B cell (primary cell): ENCODE results near the gene TJP2. TPM values are rescaled to one million over a fixed set of nuclear protein-coding genes. Genes with fewer than 3 reads are reported as not detected.

ENCODE experiments used
- ATAC-seq: fragments of 200-7000 bp; cut with Tn5 transposase; one replicate; pipeline ENCODE4 v1.10.0; 2021; ENCODE audit warnings: low read depth, mild to moderate bottlenecking, moderate number of reproducible peaks, moderate library complexity
- CTCF ChIA-PET: fragments of 350-600 bp; sonication (Branson Sonifier 250); formaldehyde crosslinking; loops from one replicate; lab custom pipeline; 2021; ENCODE audit warnings: antibody characterized with exemption, inconsistent platforms; lab: Charles Lee
- POLR2A ChIA-PET: fragments of 350-600 bp; sonication (Branson Sonifier 250); formaldehyde crosslinking; loops from one replicate; lab custom pipeline; 2021; ENCODE audit warnings: antibody characterized with exemption; lab: Charles Lee
- DNase-seq: peaks from one replicate; pipeline ENCODE4 v3.0.0; 2013
- H2AFZ ChIP-seq: 2 replicates; pipeline ENCODE4 v1.6.1; 2012; ENCODE audit warnings: mild to moderate bottlenecking, low read depth, low read length; ENCODE audit not compliant: insufficient read depth, poor library complexity, severe bottlenecking
- H3K27ac ChIP-seq, 2 donors: 1 replicate in 1 of 2; 2 replicates in 1 of 2; pipeline ENCODE4 v1.5.1; 2012 to 2013; ENCODE audit warnings: low read length in 2 of 2, mild to moderate bottlenecking in 2 of 2, moderate library complexity in 1 of 2
- H3K27me3 ChIP-seq, 4 experiments: fragments of 200-600 bp in 1 of 4; sonication (generic) in 1 of 4; replicated peaks in 1 of 4; 1 replicate in 2 of 4; 2 replicates in 2 of 4; pipeline versions ENCODE4 v1.6.1 to v1.7.0; 2013 to 2016; ENCODE audit warnings: low read length in 3 of 4, mild to moderate bottlenecking in 2 of 4, mixed read lengths in 1 of 4, moderate library complexity in 1 of 4; ENCODE audit not compliant: insufficient read depth in 4 of 4, control insufficient read depth in 3 of 4; ENCODE audit errors: control extremely low read depth in 1 of 4
- H3K36me3 ChIP-seq, 2 experiments: replicated peaks in 1 of 2; 1 replicate in 1 of 2; 2 replicates in 1 of 2; pipeline versions ENCODE4 v1.6.1 to v1.7.1; 2013; ENCODE audit warnings: low read length in 1 of 2; ENCODE audit not compliant: insufficient read depth in 2 of 2, control insufficient read depth in 1 of 2; ENCODE audit errors: control extremely low read depth in 1 of 2, extremely low read depth in 1 of 2
- H3K4me1 ChIP-seq, 2 donors: fragments of 200-600 bp in 1 of 2; sonication (generic) in 1 of 2; 1 replicate in 1 of 2; 2 replicates in 1 of 2; pipeline versions ENCODE4 v1.5.1 to v1.6.1; 2013 to 2017; ENCODE audit warnings: low read length in 2 of 2; ENCODE audit not compliant: control insufficient read depth in 2 of 2, insufficient read depth in 2 of 2
- H3K4me2 ChIP-seq: replicated peaks from 2 replicates; pipeline ENCODE3; 2012; ENCODE audit warnings: mild to moderate bottlenecking, low read depth, low read length; ENCODE audit not compliant: poor library complexity, severe bottlenecking
- H3K4me3 ChIP-seq, 5 experiments: fragments of 200-600 bp in 1 of 5; sonication (generic) in 1 of 5; 1 replicate in 3 of 5; 2 replicates in 2 of 5; pipeline versions ENCODE4 v1.5.1 to v1.7.0; 2011 to 2016; ENCODE audit warnings: low read length in 4 of 5, mild to moderate bottlenecking in 4 of 5, low read depth in 2 of 5, control low read depth in 1 of 5, moderate library complexity in 1 of 5; ENCODE audit not compliant: insufficient read depth in 1 of 5; ENCODE audit errors: control extremely low read depth in 1 of 5, extremely low read depth in 1 of 5
- H3K79me2 ChIP-seq: fragments of 200-600 bp; sonication (generic); one replicate; pipeline ENCODE4 v1.6.0; 2016; ENCODE audit warnings: low read length; ENCODE audit not compliant: control insufficient read depth, insufficient read depth
- H3K9ac ChIP-seq: fragments of 200-600 bp; sonication (generic); 2 replicates; pipeline ENCODE4 v1.6.1; 2017; ENCODE audit warnings: mild to moderate bottlenecking, low read length, moderate library complexity
- H3K9me3 ChIP-seq, 3 donors: one replicate each; pipeline versions ENCODE4 v1.6.1 to v1.7.1; 2013; ENCODE audit warnings: low read length in 2 of 3; ENCODE audit not compliant: control insufficient read depth in 2 of 3, insufficient read depth in 1 of 3; ENCODE audit errors: control extremely low read depth in 1 of 3
- H4K20me1 ChIP-seq: 2 replicates; pipeline ENCODE4 v1.6.0; 2012; ENCODE audit warnings: mild to moderate bottlenecking, low read length; ENCODE audit not compliant: insufficient read depth, control insufficient read depth, poor library complexity, severe bottlenecking
- H3K27ac Mint-ChIP-seq: one replicate; pipeline ENCODE4 v1.8.0; 2021; ENCODE audit warnings: mixed read lengths
- H3K27me3 Mint-ChIP-seq: one replicate; pipeline ENCODE4 v1.8.0; 2021; ENCODE audit warnings: mixed read lengths
- H3K4me1 Mint-ChIP-seq: one replicate; pipeline ENCODE4 v1.8.0; 2021; ENCODE audit warnings: mixed read lengths
- H3K4me3 Mint-ChIP-seq: one replicate; pipeline ENCODE4 v1.8.0; 2021; ENCODE audit warnings: mixed read lengths
- H3K9me3 Mint-ChIP-seq: one replicate; pipeline ENCODE4 v1.8.0; 2022; ENCODE audit warnings: mixed read lengths; ENCODE audit not compliant: insufficient read depth
- CTCF ChIP-seq: fragments of 200-600 bp; IDR thresholded peaks from one replicate; pipeline ENCODE4 v1.8.0; 2022; ENCODE audit warnings: antibody characterized with exemption, mild to moderate bottlenecking
- EZH2 ChIP-seq: IDR thresholded peaks from 2 replicates; pipeline ENCODE4 v1.6.1; 2012; ENCODE audit warnings: borderline replicate concordance, low read depth, mild to moderate bottlenecking, moderate library complexity, low read length; ENCODE audit not compliant: insufficient read depth, poor library complexity, severe bottlenecking
- whole genome bisulfite sequencing: methylation state at CpG from one replicate; pipeline ENCODE4 v1.1.5; 2013; ENCODE audit warnings: missing lambda C conversion rate; ENCODE audit not compliant: insufficient coverage; 5-methylcytosine and 5-hydroxymethylcytosine counted together
- intact Hi-C: fragments of 100-400 bp; cut with micrococcal nuclease; formaldehyde crosslinking; loops from one replicate; pipeline ENCODE4 v1.10.0; 2022
- polyA plus RNA-seq: library from polyadenylated mRNA; depleted of rRNA; stranded (reverse); fragments of >200 nt; gene quantifications from 2 replicates; pipeline ENCODE4 v1.2.3, GENCODE V29; 2012
- total RNA-seq, 2 donors: library from RNA; stranded (reverse); fragments of 120-200 nt in 1 of 2; gene quantifications; 1 replicate in 1 of 2; 2 replicates in 1 of 2; pipeline versions ENCODE4 v1.2.3 to v1.2.4, GENCODE V29; 2013 to 2022

Gene TJP2
- total and polyA plus RNA-seq, 2 donors (not counting 1 experiment from before 2014, with no cell fraction given), result 1.2 to 2.3 TPM

- Mint-ChIP-seq H3K4me1 (no peaks in the 10 kb centered on the region), H3K9me3 (no peaks in the 10 kb centered on the region), H3K27me3 (no peaks in the 10 kb centered on the region), H3K4me3 (no peak overlapping the region), H3K27ac (no peak overlapping the region)
- intact Hi-C loops, result no loop called here
- H4K20me1 ChIP-seq, result no peaks in the 10 kb centered on the region
- no peaks in the 10 kb centered on the region for H3K79me2 ChIP-seq
- ChIA-PET POLR2A (no interaction called here), CTCF (no interaction called here)
- H3K4me1 ChIP-seq, result no peaks in the 10 kb centered on the region
- no peak overlapping the region for H3K4me3 ChIP-seq
- H3K36me3 ChIP-seq, result peaks cover 0 to 3% of the 10 kb centered on the region in 2 experiments
- H3K27ac ChIP-seq, result no peak overlapping the region
- no peaks in the 10 kb centered on the region for H3K27me3 ChIP-seq
- no peaks in the 10 kb centered on the region for H3K9me3 ChIP-seq
- H3K9ac ChIP-seq, result no peak overlapping the region
- TF ChIP-seq EZH2, result no peak
- no peak for TF ChIP-seq CTCF
- H2AFZ ChIP-seq, result no peak overlapping the region
- no peak overlapping the region for H3K4me2 ChIP-seq
- no peak for ATAC-seq
- WGBS, result 88% methylated on average over 1 of the region's 5 CpGs
- no peak for DNase-seq
Measured at GRCh38 chr9:69252436-69252835, 78.4 kb downstream of the TJP2 start.

GRCh38 chr9:69253057-69253456, 79.0 kb downstream of the TJP2 start:
- no peaks in the 10 kb centered on the region for H4K20me1 ChIP-seq
- H3K79me2 ChIP-seq, result no peaks in the 10 kb centered on the region
- intact Hi-C loops, result no loop called here
- ChIA-PET POLR2A (no interaction called here), CTCF (no interaction called here)
- no peak overlapping the region for H3K9ac ChIP-seq
- Mint-ChIP-seq H3K4me3 (no peak overlapping the region), H3K27ac (no peak overlapping the region), H3K27me3 (no peaks in the 10 kb centered on the region), H3K9me3 (no peaks in the 10 kb centered on the region), H3K4me1 (no peaks in the 10 kb centered on the region)
- no peak overlapping the region for H3K27ac ChIP-seq
- H3K4me3 ChIP-seq, result no peak overlapping the region
- ATAC-seq, result no peak
- no peak for TF ChIP-seq EZH2
- TF ChIP-seq CTCF, result no peak
- DNase-seq, result no peak
- no peak overlapping the region for H2AFZ ChIP-seq
- no peaks in the 10 kb centered on the region for H3K9me3 ChIP-seq
- peaks cover 0 to 3% of the 10 kb centered on the region in 2 experiments for H3K36me3 ChIP-seq
- H3K4me1 ChIP-seq, result no peaks in the 10 kb centered on the region
- no peaks in the 10 kb centered on the region for H3K27me3 ChIP-seq
- no peak overlapping the region for H3K4me2 ChIP-seq
- 93% methylated on average over 3 of the region's 4 CpGs for WGBS
